Neural cell (in vitro differentiated cells): ENCODE measurements around the gene APOC1. TPM values are rescaled to one million over a fixed set of nuclear protein-coding genes. Genes with fewer than 3 reads are reported as not detected.
"Not testable (repeated sequence)": the region's sequence is repeated elsewhere in the genome, so short reads cannot be mapped to it uniquely, and the experiment has no call there.

Experiments used
- H2AFZ ChIP-seq: fragments of 200-600, 300-800 bp; sonication (generic), shearing (Covaris generic); 2 replicates; pipeline ENCODE4 v1.6.0; 2014; ENCODE audit warnings: low read depth, mild to moderate bottlenecking, antibody characterized with exemption, low read length, moderate library complexity
- H3F3A ChIP-seq: fragments of 200-600 bp; shearing (Covaris generic); 2 replicates; pipeline ENCODE4 v1.6.1; 2016; ENCODE audit warnings: mild to moderate bottlenecking, moderate library complexity, mixed read lengths, antibody characterized with exemption, low read length; ENCODE audit not compliant: insufficient read depth, poor library complexity, severe bottlenecking
- H3K27ac ChIP-seq: fragments of 200-600, 300-800 bp; sonication (generic), shearing (Covaris generic); 2 replicates; pipeline ENCODE4 v1.5.1; 2014; ENCODE audit warnings: mild to moderate bottlenecking, low read length, moderate library complexity
- H3K27me3 ChIP-seq: fragments of 300-800, 200-600 bp; sonication (generic), shearing (Covaris generic); 2 replicates; pipeline ENCODE4 v1.6.0; 2014; ENCODE audit warnings: mild to moderate bottlenecking, low read depth, low read length, moderate library complexity; ENCODE audit not compliant: insufficient read depth
- H3K36me3 ChIP-seq: fragments of 300-800, 200-600 bp; sonication (generic), shearing (Covaris generic); 2 replicates; pipeline ENCODE4 v1.5.1; 2014; ENCODE audit warnings: mild to moderate bottlenecking, antibody characterized with exemption, low read length, moderate library complexity; ENCODE audit not compliant: insufficient read depth
- H3K4me2 ChIP-seq: fragments of 300-800, 200-600 bp; sonication (generic), shearing (Covaris generic); 2 replicates; pipeline ENCODE4 v1.6.0; 2014; ENCODE audit warnings: mild to moderate bottlenecking, low read length
- H3K4me3 ChIP-seq: fragments of 300-800, 200-600 bp; sonication (generic), shearing (Covaris generic); 2 replicates; pipeline ENCODE4 v1.5.1; 2014; ENCODE audit warnings: mild to moderate bottlenecking, low read length, moderate library complexity
- H3K79me2 ChIP-seq: fragments of 200-600 bp; shearing (Covaris generic); replicated peaks from 2 replicates; pipeline ENCODE4 v1.6.0; 2014; ENCODE audit warnings: mild to moderate bottlenecking, low read length, moderate library complexity; ENCODE audit not compliant: insufficient read depth
- H3K9ac ChIP-seq: fragments of 300-800, 200-600 bp; sonication (generic), shearing (Covaris generic); 2 replicates; pipeline ENCODE4 v1.6.1; 2016; ENCODE audit warnings: mild to moderate bottlenecking, low read length, mixed read lengths
- H3K9me2 ChIP-seq: fragments of 200-600 bp; shearing (Covaris generic); 2 replicates; pipeline ENCODE4 v1.6.1; 2016; ENCODE audit warnings: mild to moderate bottlenecking, low read length, mixed read lengths; ENCODE audit not compliant: insufficient read depth
- H3K9me3 ChIP-seq: fragments of 200-600, 300-800 bp; sonication (generic), shearing (Covaris generic); 2 replicates; pipeline ENCODE4 v1.6.1; 2016; ENCODE audit warnings: mild to moderate bottlenecking, mixed run types, low read length, moderate library complexity, mixed read lengths
- H4K20me1 ChIP-seq: fragments of 200-600 bp; shearing (Covaris generic); 2 replicates; pipeline ENCODE4 v1.6.1; 2016; ENCODE audit warnings: mild to moderate bottlenecking, mixed run types; ENCODE audit not compliant: insufficient read depth
- CTCF ChIP-seq: fragments of 450-650 bp; IDR thresholded peaks from 2 replicates; pipeline ENCODE4 v1.5.1; 2014; ENCODE audit warnings: antibody characterized with exemption, mild to moderate bottlenecking, moderate library complexity; ENCODE audit not compliant: poor library complexity, severe bottlenecking
- EP300 ChIP-seq: fragments of 450-650 bp; conservative IDR thresholded peaks from 2 replicates; pipeline ENCODE4 v1.6.1; 2014; ENCODE audit warnings: antibody characterized with exemption, mild to moderate bottlenecking, moderate library complexity; ENCODE audit not compliant: poor library complexity, severe bottlenecking
- EZH2 ChIP-seq: fragments of 200-600, 300-800 bp; shearing (Covaris generic), sonication (generic); IDR thresholded peaks from 2 replicates; pipeline ENCODE4 v1.6.1; 2014; ENCODE audit warnings: antibody characterized with exemption, low read length, borderline replicate concordance, mild to moderate bottlenecking; ENCODE audit not compliant: insufficient read depth, poor library complexity, severe bottlenecking
- MXI1 ChIP-seq: fragments of 450-650 bp; conservative IDR thresholded peaks from 2 replicates; pipeline ENCODE4 v1.6.1; 2014; ENCODE audit warnings: antibody characterized with exemption, mild to moderate bottlenecking; ENCODE audit not compliant: poor library complexity, severe bottlenecking
- POLR2AphosphoS5 ChIP-seq: IDR thresholded peaks from 2 replicates; pipeline ENCODE4 v1.6.1; 2012
- RAD21 ChIP-seq: fragments of 450-650 bp; conservative IDR thresholded peaks from 2 replicates; pipeline ENCODE4 v1.6.1; 2014; ENCODE audit warnings: antibody characterized with exemption, mild to moderate bottlenecking, moderate library complexity
- REST ChIP-seq: IDR thresholded peaks from 2 replicates; pipeline ENCODE4 v1.6.1; 2012; ENCODE audit warnings: borderline replicate concordance
- SMC3 ChIP-seq: fragments of 450-650 bp; conservative IDR thresholded peaks from 2 replicates; pipeline ENCODE4 v1.6.1; 2014; ENCODE audit warnings: antibody characterized with exemption, mild to moderate bottlenecking, moderate library complexity; ENCODE audit not compliant: poor library complexity
- TAF1 ChIP-seq: IDR thresholded peaks from 2 replicates; pipeline ENCODE4 v1.6.1; 2012; ENCODE audit warnings: low read depth
- polyA plus RNA-seq: library from polyadenylated mRNA; depleted of rRNA; stranded (reverse); fragments of >200 nt; gene quantifications from 2 replicates; pipeline ENCODE4 v1.2.3, GENCODE V29; 2014

APOC1 gene
- polyA plus RNA-seq, 1 donor from 2014 or later: not detected

GRCh38 chr19:44886141-44886540 is 28.3 kb upstream of the APOC1 start:
- Histone ChIP-seq H3K9me3 (no peaks in the 10 kb centered on the region), H3K9me2 (no peaks in the 10 kb centered on the region), H3K4me2 (no peak overlapping the region), H3F3A (no peaks in the 10 kb centered on the region), H2AFZ (no peak overlapping the region), H3K36me3 (no peaks in the 10 kb centered on the region), H3K79me2 (no peaks in the 10 kb centered on the region), H3K27me3 (no peaks in the 10 kb centered on the region), H3K4me3 (no peak overlapping the region), H3K27ac (no peak overlapping the region), H4K20me1 (no peaks in the 10 kb centered on the region), H3K9ac (no peak overlapping the region)
- TF ChIP-seq REST (no peak), TAF1 (no peak), EZH2 (no peak), EP300 (no peak), RAD21 (no peak), SMC3 (no peak), CTCF (no peak), POLR2AphosphoS5 (no peak), MXI1 (no peak)

- no peak overlapping the region for H3K27ac ChIP-seq
- no peaks in the 10 kb centered on the region for H4K20me1 ChIP-seq
- no peak overlapping the region for H3K9ac ChIP-seq
- H3K36me3 ChIP-seq: no peaks in the 10 kb centered on the region
- TF ChIP-seq POLR2AphosphoS5 (no peak), TAF1 (no peak), EZH2 (no peak), SMC3 (no peak), EP300 (no peak), CTCF (no peak), MXI1 (no peak), REST (no peak), RAD21 (no peak)
- no peak overlapping the region for H2AFZ ChIP-seq
- no peak overlapping the region for H3K4me2 ChIP-seq
- H3K27me3 ChIP-seq: no peaks in the 10 kb centered on the region
- no peaks in the 10 kb centered on the region for H3K9me2 ChIP-seq
- H3K79me2 ChIP-seq: peaks cover 12% of the 10 kb centered on the region
- no peak overlapping the region for H3K4me3 ChIP-seq
- H3K9me3 ChIP-seq: no peaks in the 10 kb centered on the region
- no peaks in the 10 kb centered on the region for H3F3A ChIP-seq
These were observed 26.8 kb upstream of the APOC1 start for GRCh38 chr19:44887648-44888047.

- H3K9ac ChIP-seq, H3K36me3 ChIP-seq, H3K4me2 ChIP-seq, H4K20me1 ChIP-seq, H3K9me3 ChIP-seq, H3K27ac ChIP-seq, H3K4me3 ChIP-seq, H3F3A ChIP-seq, H2AFZ ChIP-seq, H3K9me2 ChIP-seq, H3K27me3 ChIP-seq: not testable (repeated sequence)
- H3K79me2 ChIP-seq: peaks cover 13% of the 10 kb centered on the region
These were observed 26.1 kb upstream of the APOC1 start for GRCh38 chr19:44888335-44888734.
